ENCODE measurements around the gene ZSCAN30. TPM values are rescaled to one million over a fixed set of nuclear protein-coding genes. Genes with fewer than 3 reads are reported as not detected.

The ZSCAN30 gene
- total and polyA plus RNA-seq, 2 of the 13 experiments (the other 11 are each of a cell fraction or from before 2014, with no cell fraction given), result 7.4 to 7.7 TPM

DNA sequence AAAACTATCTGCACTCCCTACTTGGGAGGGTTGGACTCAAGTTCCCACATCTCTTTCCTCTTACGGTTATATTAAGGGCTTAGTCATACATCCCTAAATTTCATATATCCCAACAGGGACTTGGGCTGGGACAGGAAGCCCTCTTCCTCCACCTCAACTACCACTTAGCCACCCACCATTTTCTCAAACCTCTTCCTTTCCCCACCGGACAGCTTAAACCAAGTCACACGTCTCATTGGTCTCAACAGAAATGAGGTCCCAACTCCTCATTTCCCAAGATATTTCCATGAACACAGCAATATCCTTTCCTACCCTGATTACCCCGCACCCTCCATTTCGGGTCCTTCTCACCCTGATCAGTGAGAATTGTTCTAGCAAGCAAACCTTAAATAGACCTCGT, 736 bp downstream of the ZSCAN30 start:
- peak overlapping the region; percentile 85 to 97 (median 93) for H3K4me3 ChIP-seq (replicated peaks in 1 of 3; ENCODE audit: insufficient read depth in 1 of 3, low read depth in 2 of 3, low read length in 3 of 3)
- peaks cover 34% of the 10 kb centered on the region for H3K4me1 ChIP-seq (ENCODE audit: insufficient read depth, low read length)
- BruUV-seq (replicated peaks), result no TSS peak
- intact Hi-C loops (cut with micrococcal nuclease; ENCODE audit: unreplicated experiment) (loop anchor here (5.0 kb wide), 1 partner anchor 57 kb away; no protein-coding TSS in a partner anchor), in situ Hi-C loops (cut with HindIII; ENCODE audit: extremely low pct_ligation_motif_present, low pct_unique_long_range_greater_than_20kb) (no loop called here)
- no peaks in the 10 kb centered on the region; a peak in 1 of 5 replicates for H3K27me3 ChIP-seq (ENCODE audit: control insufficient read depth in 1 of 2, insufficient read depth in 2 of 2, low read length in 2 of 2)
- peak overlapping the region; percentile 49 for H2AFZ ChIP-seq (ENCODE audit: low read length)
- H3K27ac ChIP-seq (ENCODE audit: extremely low read length, insufficient read depth, low read length), result peak overlapping the region; percentile 81
- no peaks in the 10 kb centered on the region for H4K20me1 ChIP-seq (ENCODE audit: insufficient read depth, low read length)
- TF ChIP-seq MED1 (CRISPR knock-in tag; IDR thresholded peaks at IDR 0.05) (no peak), ZNF124 (CRISPR knock-in tag; IDR thresholded peaks at IDR 0.05) (0 out of 2 replicates have a peak, but pooled peaks have one; percentile 8), ZNF557 (CRISPR knock-in tag; IDR thresholded peaks at IDR 0.05) (0 out of 2 replicates have a peak, but pooled peaks have one; percentile 49), ZNF792 (CRISPR knock-in tag; IDR thresholded peaks at IDR 0.05) (peak; percentile 25; the same call in 1 of the 2 replicates)
- peaks cover 3% of the 10 kb centered on the region in 2 experiments; a peak in 3 of 5 replicates for H3K36me3 ChIP-seq (replicated peaks in 1 of 2; ENCODE audit: control insufficient read depth in 1 of 2, insufficient read depth in 2 of 2, low read length in 2 of 2)
- H3K9me3 ChIP-seq (ENCODE audit: low read length), result peaks cover 2% of the 10 kb centered on the region; the same call in 1 of the 2 replicates
- ATAC-seq (peak; percentile 21), DNase-seq (ENCODE audit: low spot score) (no peak), FAIRE-seq (no peak)
- peak overlapping the region; percentile 96 for H3K9ac ChIP-seq (ENCODE audit: insufficient read depth, low read depth, low read length)
- POLR2A ChIA-PET, result interaction anchor here (0.9 to 2.4 kb wide), 5 partner anchors 14 to 66 kb away, joined by 3 to 21 read pairs (median 5); partner anchors contain the start of genes ZNF24 and ZNF397
- H3K79me2 ChIP-seq (ENCODE audit: insufficient read depth, low read length), result peaks cover 54% of the 10 kb centered on the region
- CTCF ChIA-PET (ENCODE audit: low intra/inter-chr PET ratio, low total read pairs), result no interaction called here
- H3K4me2 ChIP-seq (ENCODE audit: low read depth, low read length), result peak overlapping the region; percentile 86
- WGBS (ENCODE audit: low lambda C conversion rate), result 4% methylated on average over 6 of the region's 6 CpGs

DNA sequence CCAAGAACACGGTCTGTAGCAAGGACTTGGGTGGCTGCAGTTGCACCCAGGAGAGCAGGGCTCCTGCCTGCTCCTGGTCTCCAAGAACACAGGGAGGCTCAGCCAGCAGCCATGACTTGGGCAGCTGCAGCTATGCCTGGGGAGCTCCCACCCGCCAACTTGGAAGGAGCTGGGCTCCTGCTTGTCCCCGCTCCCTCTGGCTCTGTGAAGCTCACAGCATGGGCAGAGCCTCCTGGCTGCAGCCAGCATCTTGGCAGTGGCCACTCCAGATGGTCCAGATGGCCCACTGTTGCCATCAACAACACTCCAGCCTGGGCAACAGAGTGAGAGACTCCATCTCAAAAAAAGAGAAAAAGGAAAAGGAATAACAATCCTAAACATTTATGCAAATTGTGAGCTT, 5.2 kb downstream of the ZSCAN30 start:
- H3K27me3 ChIP-seq (ENCODE audit: control insufficient read depth in 1 of 2, insufficient read depth in 2 of 2, low read length in 2 of 2), result no peaks in the 10 kb centered on the region; a peak in 1 of 5 replicates
- intact Hi-C loops (cut with micrococcal nuclease; ENCODE audit: unreplicated experiment), result loop anchor here (5.0 kb wide), 1 partner anchor 53 kb away; no protein-coding TSS in a partner anchor
- no TSS peak for BruUV-seq (replicated peaks)
- no peak overlapping the region for H3K27ac ChIP-seq (ENCODE audit: extremely low read length, insufficient read depth, low read length)
- H3K36me3 ChIP-seq (replicated peaks in 1 of 2; ENCODE audit: control insufficient read depth in 1 of 2, insufficient read depth in 2 of 2, low read length in 2 of 2), result peaks cover 0 to 17% of the 10 kb centered on the region in 2 experiments; a peak in 3 of 5 replicates
- peaks cover 16% of the 10 kb centered on the region for H3K4me1 ChIP-seq (ENCODE audit: insufficient read depth, low read length)
- H3K79me2 ChIP-seq (ENCODE audit: insufficient read depth, low read length), result peaks cover 28% of the 10 kb centered on the region
- H2AFZ ChIP-seq (ENCODE audit: low read length), result no peak overlapping the region
- CTCF ChIA-PET (ENCODE audit: low intra/inter-chr PET ratio, low total read pairs), result no interaction called here
- FAIRE-seq (no peak), DNase-seq (ENCODE audit: low spot score) (no peak), ATAC-seq (no peak)
- in situ Hi-C loops (cut with HindIII; ENCODE audit: extremely low pct_ligation_motif_present, low pct_unique_long_range_greater_than_20kb), result no loop called here
- H3K9ac ChIP-seq (ENCODE audit: insufficient read depth, low read depth, low read length), result no peak overlapping the region
- TF ChIP-seq ZSCAN21 (CRISPR knock-in tag; IDR thresholded peaks at IDR 0.05; ENCODE audit: borderline replicate concordance) (no peak), MAFG (CRISPR knock-in tag; IDR thresholded peaks at IDR 0.05) (no peak), POLR2AphosphoS5 (IDR thresholded peaks at IDR 0.05; ENCODE audit: low read depth, low read length) (no peak), MAF1 (CRISPR knock-in tag; IDR thresholded peaks at IDR 0.05; ENCODE audit: borderline replicate concordance) (no peak)
- H3K4me2 ChIP-seq (ENCODE audit: low read depth, low read length), result no peak overlapping the region
- WGBS (ENCODE audit: low lambda C conversion rate), result 100% methylated on average over 3 of the region's 3 CpGs
- H4K20me1 ChIP-seq (ENCODE audit: insufficient read depth, low read length), result no peaks in the 10 kb centered on the region
- peaks cover 10% of the 10 kb centered on the region; the same call in 1 of the 2 replicates for H3K9me3 ChIP-seq (ENCODE audit: low read length)
- H3K4me3 ChIP-seq (replicated peaks in 1 of 3; ENCODE audit: insufficient read depth in 1 of 3, low read depth in 2 of 3, low read length in 3 of 3), result no peak overlapping the region
- POLR2A ChIA-PET, result no interaction called here

All from HepG2 (cell line).